Right atrium auricular region (tissue), 2 donors: ENCODE data around the gene PTGDS. TPM values are rescaled to one million over a fixed set of nuclear protein-coding genes. Genes with fewer than 3 reads are reported as not detected.

Experiments used
- DNase-seq: peaks from one replicate; pipeline ENCODE4 v3.0.0-alpha.2; 2019; ENCODE audit warnings: low spot score
- H3K27ac ChIP-seq, 2 donors: fragments of 200-600 bp; sonication (generic); 1 replicate in 1 of 2; 2 replicates in 1 of 2; pipeline ENCODE4 v1.5.1; 2016 to 2019
- H3K27me3 ChIP-seq, 2 donors: fragments of 200-600 bp; sonication (generic); one replicate each; pipeline versions ENCODE4 v1.5.1 to v1.6.0; 2017 to 2019
- H3K36me3 ChIP-seq: fragments of 200-600 bp; sonication (generic); one replicate; pipeline ENCODE4 v1.5.1; 2016
- H3K4me1 ChIP-seq, 2 donors: fragments of 200-600 bp; sonication (generic); one replicate each; pipeline versions ENCODE4 v1.5.1 to v1.6.0; 2017 to 2019
- H3K4me3 ChIP-seq, 2 donors: fragments of 200-600 bp; sonication (generic); 1 replicate in 1 of 2; 2 replicates in 1 of 2; pipeline ENCODE4 v1.5.1; 2017 to 2019; ENCODE audit warnings: mild to moderate bottlenecking in 1 of 2, moderate library complexity in 1 of 2
- H3K9me3 ChIP-seq, 2 donors: fragments of 200-600 bp; sonication (generic); one replicate each; pipeline ENCODE4 v1.5.1; 2019
- CTCF ChIP-seq, 2 donors: fragments of 200-600 bp; sonication (generic); IDR thresholded peaks; one replicate each; pipeline ENCODE4 v1.5.1; 2019; ENCODE audit warnings: antibody characterized with exemption in 2 of 2
- total RNA-seq, 2 donors: library from RNA; depleted of rRNA; stranded (reverse); fragments of >200 nt; gene quantifications; one replicate each; pipeline ENCODE4 v1.1.0, GENCODE V29; 2016

Gene PTGDS
- total RNA-seq, 2 donors from 2014 or later = 1,799 to 2,426 TPM

- Histone ChIP-seq H3K4me1 (peaks cover 0 to 41% of the 10 kb centered on the region in 2 donors), H3K4me3 (no peak overlapping the region), H3K27me3 (no peaks in the 10 kb centered on the region), H3K27ac (no peak overlapping the region), H3K36me3 (no peaks in the 10 kb centered on the region), H3K9me3 (no peaks in the 10 kb centered on the region)
- no peak for TF ChIP-seq CTCF (IDR thresholded peaks at IDR 0.05)
- no peak for DNase-seq
These were observed 53.5 kb downstream of the PTGDS start for GRCh38 chr9:137030538-137031527.

Other genes starting within 250 kb of the PTGDS start
- 1 to 10 TPM; 4.5 to 8.8 TPM for gene LCN10, start 234.6 kb upstream of the PTGDS start, total RNA-seq
- 1 to 10 TPM; 6.4 to 9.3 TPM for gene LCN6, start 229.0 kb upstream of the PTGDS start, total RNA-seq
- not detected for gene LCN8, start 219.3 kb upstream of the PTGDS start, total RNA-seq
- gene LCN15, start 213.0 kb upstream of the PTGDS start, total RNA-seq = 1 to 10 TPM in 1 of 2 donors, under 1 TPM in 1; 0.63 to 1.4 TPM
- 100 to 1,000 TPM; 123 to 148 TPM for gene TMEM141, start 186.2 kb upstream of the PTGDS start, total RNA-seq
- 1 to 10 TPM; 2.3 to 2.5 TPM for gene CCDC183, start 181.2 kb upstream of the PTGDS start, total RNA-seq
- 10 to 100 TPM; 48.4 to 61.7 TPM for gene RABL6, start 169.6 kb upstream of the PTGDS start, total RNA-seq
- gene AJM1, start 135.0 kb upstream of the PTGDS start, total RNA-seq = 1 to 10 TPM; 2.7 to 3.0 TPM
- gene PHPT1, start 128.1 kb upstream of the PTGDS start, total RNA-seq = 100 to 1,000 TPM; 140 to 154 TPM
- 1 to 10 TPM; 1.7 to 2.0 TPM for gene MAMDC4, start 125.2 kb upstream of the PTGDS start, total RNA-seq
- 100 to 1,000 TPM; 329 to 428 TPM for gene EDF1, start 111.2 kb upstream of the PTGDS start, total RNA-seq
- gene TRAF2, start 91.0 kb upstream of the PTGDS start, total RNA-seq = 1 to 10 TPM; 1.9 to 4.1 TPM
- 100 to 1,000 TPM; 203 to 233 TPM for gene FBXW5, start 32.8 kb upstream of the PTGDS start, total RNA-seq
- not detected for gene C8G, start 32.3 kb upstream of the PTGDS start, total RNA-seq
- 10 to 100 TPM; 10.8 to 11.3 TPM for gene LCN12, start 25.2 kb upstream of the PTGDS start, total RNA-seq
- 1 to 10 TPM in 1 of 2 donors, under 1 TPM in 1; 0.24 to 1.1 TPM for gene LCNL1, start 5.5 kb downstream of the PTGDS start, total RNA-seq
- 10 to 100 TPM; 27.4 to 37.5 TPM for gene PAXX, start 14.9 kb downstream of the PTGDS start, total RNA-seq
- gene CLIC3, start 19.1 kb downstream of the PTGDS start, total RNA-seq = 10 to 100 TPM in 1 of 2 donors, 1 to 10 TPM in 1; 6.5 to 11.8 TPM
- 10 to 100 TPM; 28.3 to 28.5 TPM for gene ABCA2, start 50.7 kb downstream of the PTGDS start, total RNA-seq
- under 1 TPM in 1 of 2 donors, not detected in 1; 0.28 TPM for gene FUT7, start 54.6 kb downstream of the PTGDS start, total RNA-seq
- 10 to 100 TPM; 49.7 to 57.8 TPM for gene NPDC1, start 68.7 kb downstream of the PTGDS start, total RNA-seq
- gene ENTPD2, start 76.6 kb downstream of the PTGDS start, total RNA-seq = under 1 TPM; 0.41 to 0.67 TPM
- under 1 TPM; 0.12 to 0.63 TPM for gene SAPCD2, start 93.1 kb downstream of the PTGDS start, total RNA-seq
- 1 to 10 TPM; 4.3 to 6.3 TPM for gene UAP1L1, start 100.0 kb downstream of the PTGDS start, total RNA-seq
- gene MAN1B1, start 109.5 kb downstream of the PTGDS start, total RNA-seq = 10 to 100 TPM; 20.9 to 26.8 TPM
- 100 to 1,000 TPM; 165 to 188 TPM for gene DPP7, start 137.2 kb downstream of the PTGDS start, total RNA-seq
- gene GRIN1, start 161.7 kb downstream of the PTGDS start, total RNA-seq = not detected
- gene LRRC26, start 192.5 kb downstream of the PTGDS start, total RNA-seq = not detected
- not detected for gene TMEM210, start 194.6 kb downstream of the PTGDS start, total RNA-seq
- gene ANAPC2, start 211.1 kb downstream of the PTGDS start, total RNA-seq = 10 to 100 TPM; 10.8 to 12.1 TPM
- 10 to 100 TPM; 67.1 to 72.0 TPM for gene SSNA1, start 211.2 kb downstream of the PTGDS start, total RNA-seq
- gene TPRN, start 223.2 kb downstream of the PTGDS start, total RNA-seq = 1 to 10 TPM; 6.4 to 6.8 TPM
- 10 to 100 TPM; 31.4 to 33.9 TPM for gene TMEM203, start 228.1 kb downstream of the PTGDS start, total RNA-seq
- gene NDOR1, start 228.2 kb downstream of the PTGDS start, total RNA-seq = 1 to 10 TPM; 6.6 TPM
- gene RNF208, start 244.7 kb downstream of the PTGDS start, total RNA-seq = 1 to 10 TPM; 5.9 to 7.9 TPM
- under 1 TPM; 0.35 to 0.85 TPM for gene CYSRT1, start 247.7 kb downstream of the PTGDS start, total RNA-seq
- gene RNF224, start 250.0 kb downstream of the PTGDS start, total RNA-seq = not detected